Measurements from ENCODE around the gene TRPV6. TPM values are rescaled to one million over a fixed set of nuclear protein-coding genes. Genes with fewer than 3 reads are reported as not detected.

TRPV6 gene
- under 1 TPM in 1 of 6 donors, not detected in 5; 0.19 TPM for polyA plus RNA-seq (ENCODE audit: low read depth in 6 of 6)

DNA sequence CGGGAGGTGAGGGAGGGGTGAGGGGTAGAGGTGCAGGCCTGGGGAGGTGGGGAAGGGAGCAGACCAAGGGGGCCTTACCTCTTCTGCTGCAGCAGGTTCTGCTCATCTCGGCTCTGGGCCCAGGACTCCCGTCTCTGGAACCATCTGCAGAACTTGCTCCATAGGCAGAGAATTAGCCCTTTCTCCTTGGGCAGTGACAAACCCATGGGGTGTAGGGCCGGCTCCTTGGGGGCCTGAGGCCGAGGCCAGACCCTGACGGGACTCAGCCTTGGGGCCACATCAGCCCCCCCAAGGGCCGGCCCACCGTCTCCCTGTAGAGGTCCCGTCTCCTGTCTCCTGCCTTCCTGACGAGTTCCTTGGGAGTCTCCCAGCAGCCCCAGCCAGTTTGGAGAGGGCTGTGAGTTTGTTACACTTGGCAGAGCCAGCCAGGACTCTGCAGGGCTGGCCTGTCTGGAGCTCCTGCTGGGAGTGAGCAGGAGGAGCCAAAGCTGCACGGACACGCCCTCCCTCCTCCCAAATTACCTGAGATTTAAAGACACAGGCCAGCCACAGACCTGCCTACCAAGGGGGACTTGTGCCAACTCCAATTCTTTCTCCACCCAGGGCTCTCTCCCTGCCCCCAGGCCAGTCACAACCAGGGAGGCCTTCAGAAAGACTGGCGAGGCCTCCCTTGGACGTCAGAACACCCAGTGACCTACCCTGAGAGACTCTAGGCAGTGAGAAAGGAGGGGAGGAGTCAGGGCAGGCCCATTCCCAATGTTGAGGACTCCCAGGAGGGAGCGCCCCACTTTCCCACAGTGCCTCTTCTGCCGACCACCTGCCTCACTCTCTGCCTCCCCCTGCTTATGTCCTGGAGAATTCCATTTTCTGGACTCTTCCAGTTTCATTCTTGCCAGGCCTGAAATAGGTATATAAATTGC lies at the start of gene TRPV6:
Gene TRPV6 (minus strand): TSS at position 435 of the 920 bp plus-strand sequence.
- H3K27ac Mint-ChIP-seq: peak within 1 kb of the TSS in 1 of 6 donors; percentile 7
- no peak for DNase-seq
- H3K9me3 Mint-ChIP-seq: no peaks in the 10 kb centered on the region
- H3K27me3 Mint-ChIP-seq: peaks cover 16 to 22% (median 16%) of the 10 kb centered on the region in 3 donors
- H3K4me3 Mint-ChIP-seq: no peak within 1 kb of the TSS
- no peaks in the 10 kb centered on the region for H3K36me3 Mint-ChIP-seq
- no peak for ATAC-seq (ENCODE audit: low read depth in 2 of 2)
- H3K4me1 Mint-ChIP-seq: peaks cover 0 to under 1% (median 0%) of the 10 kb centered on the region in 3 donors

DNA sequence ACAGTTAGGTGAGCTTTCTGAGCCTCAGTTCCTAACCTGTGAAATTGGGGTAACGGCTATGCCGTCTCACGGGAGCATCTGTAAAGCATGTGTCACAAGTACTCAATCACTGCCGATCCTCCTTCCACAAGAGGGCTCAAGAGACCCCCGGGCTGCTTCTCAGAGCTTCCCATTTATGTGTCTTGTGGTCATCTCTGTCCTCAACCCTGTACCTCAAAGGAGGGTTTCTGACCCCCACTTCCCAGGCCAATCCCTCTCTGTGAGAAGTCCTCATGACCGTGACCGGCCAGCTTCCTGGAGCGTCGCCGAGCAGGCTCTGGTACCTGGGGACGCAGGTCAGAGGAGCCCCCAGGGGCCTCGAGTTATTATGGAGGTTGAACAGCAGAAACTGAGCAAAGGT lies 48.5 kb upstream of the TRPV6 start:
- Mint-ChIP-seq H3K36me3 (peaks cover 0 to 4% of the 10 kb centered on the region in 2 donors), H3K27me3 (peaks cover 0 to 22% (median 16%) of the 10 kb centered on the region in 3 donors), H3K4me1 (peaks cover 0 to 4% (median 2%) of the 10 kb centered on the region in 3 donors), H3K27ac (peak overlapping the region in 1 of 6 donors; percentile 32), H3K9me3 (no peaks in the 10 kb centered on the region), H3K4me3 (no peak overlapping the region)
- DNase-seq: no peak
- no peak for ATAC-seq (ENCODE audit: low read depth in 2 of 2)

DNA sequence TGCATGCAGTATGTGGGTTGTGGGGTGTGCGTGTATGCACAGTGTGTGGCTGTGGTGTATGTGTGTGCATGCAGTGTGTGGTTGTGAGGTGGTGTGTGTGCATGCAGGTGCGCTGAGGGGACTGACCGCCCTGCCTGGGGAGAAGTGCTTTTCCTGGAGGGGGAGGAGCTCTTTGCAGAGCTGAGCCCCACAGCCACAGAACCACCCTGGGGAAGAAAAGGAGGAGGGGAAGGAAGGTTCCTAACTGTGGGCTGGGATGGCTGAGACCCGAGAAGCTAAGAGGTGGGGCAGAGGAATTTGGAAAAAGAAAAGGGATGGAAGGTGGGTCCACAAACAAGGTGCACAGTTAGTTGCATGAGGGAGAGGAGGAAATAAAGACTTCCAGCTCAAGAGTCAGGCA lies 48.1 kb upstream of the TRPV6 start, which contains the start of gene TRPV5:
Gene TRPV5 (minus strand): TSS at position 123 of the 400 bp plus-strand sequence. CDS start 287 bp downstream, outside the sequence.
- Mint-ChIP-seq H3K27me3 (peaks cover 0 to 22% (median 16%) of the 10 kb centered on the region in 3 donors), H3K27ac (peak within 1 kb of the TSS in 1 of 6 donors; percentile 32), H3K4me1 (peaks cover 0 to 2% (median under 1%) of the 10 kb centered on the region in 3 donors), H3K4me3 (peak within 1 kb of the TSS in 1 of 8 donors; percentile 42), H3K36me3 (peaks cover 0 to 4% of the 10 kb centered on the region in 2 donors), H3K9me3 (no peaks in the 10 kb centered on the region)
- ATAC-seq (ENCODE audit: low read depth in 2 of 2) (no peak), DNase-seq (no peak)

DNA sequence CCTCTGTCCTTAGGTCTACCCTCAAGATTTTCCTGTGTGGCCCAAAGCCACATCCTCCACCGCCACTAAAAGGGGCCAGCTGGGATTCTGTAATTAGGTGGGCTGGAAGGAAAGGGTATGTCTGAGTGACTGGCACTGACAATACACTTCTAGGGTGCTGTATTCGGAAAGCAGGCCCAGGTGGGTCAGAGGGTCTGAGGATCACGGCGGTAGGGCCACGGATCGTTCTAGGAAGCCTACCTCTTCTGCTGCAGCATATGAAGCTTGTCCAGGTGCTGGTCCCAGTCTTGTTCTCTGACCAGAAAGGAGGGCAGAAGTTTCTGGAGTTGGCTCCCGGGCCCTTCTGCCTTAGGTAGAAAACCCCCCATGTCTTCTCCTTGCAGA lies 47.5 kb upstream of the TRPV6 start:
- Mint-ChIP-seq H3K36me3 (peaks cover 0 to 4% of the 10 kb centered on the region in 2 donors), H3K27me3 (peaks cover 0 to 22% (median 16%) of the 10 kb centered on the region in 3 donors), H3K9me3 (no peaks in the 10 kb centered on the region), H3K27ac (peak overlapping the region in 1 of 6 donors; percentile 18), H3K4me1 (peaks cover 4 to 5% (median 4%) of the 10 kb centered on the region in 3 donors), H3K4me3 (no peak overlapping the region)
- DNase-seq: no peak
- no peak for ATAC-seq (ENCODE audit: low read depth in 2 of 2)

DNA sequence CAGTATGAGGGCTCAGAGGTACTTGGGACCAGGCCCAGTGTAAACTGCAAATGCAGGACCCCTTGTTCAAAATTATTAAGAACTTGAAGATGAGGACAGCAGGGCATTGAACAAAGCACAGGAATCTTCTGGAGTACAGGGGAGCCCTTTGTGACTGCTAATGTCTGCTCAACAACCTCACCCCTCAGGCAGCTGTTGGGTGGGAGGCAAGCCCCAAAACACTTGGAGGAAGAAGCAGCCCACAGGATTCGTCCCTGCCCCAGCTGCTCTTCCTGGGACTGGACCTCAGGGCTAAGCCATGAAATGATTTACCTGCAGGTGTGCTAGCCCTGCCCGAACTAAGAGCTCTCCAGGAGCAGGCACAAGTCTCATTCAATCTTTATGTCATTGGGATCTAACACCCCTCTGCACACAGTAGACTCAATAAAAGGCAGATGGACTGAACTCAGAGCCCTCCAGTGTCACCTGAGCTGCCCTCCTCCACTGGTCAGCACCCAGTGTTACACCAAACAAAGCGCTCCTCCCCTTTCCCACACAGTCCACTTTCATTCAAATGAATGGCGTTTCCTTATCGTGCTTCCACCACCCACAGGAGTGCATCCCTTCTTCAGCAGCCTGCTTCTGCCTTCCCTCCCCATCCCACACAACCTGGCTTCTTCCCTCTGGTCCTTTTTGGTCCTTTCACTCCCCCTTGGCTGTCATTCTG lies 47.0 kb upstream of the TRPV6 start:
- H3K36me3 Mint-ChIP-seq: peaks cover 0 to 4% of the 10 kb centered on the region in 2 donors
- H3K4me3 Mint-ChIP-seq: no peak overlapping the region
- peaks cover 0 to 22% (median 16%) of the 10 kb centered on the region in 3 donors for H3K27me3 Mint-ChIP-seq
- peaks cover 0 to 2% (median 0%) of the 10 kb centered on the region in 7 donors for H3K9me3 Mint-ChIP-seq
- no peak for DNase-seq
- H3K27ac Mint-ChIP-seq: peak overlapping the region in 1 of 6 donors; percentile 18
- no peak for ATAC-seq (ENCODE audit: low read depth in 2 of 2)
- peaks cover 9 to 10% (median 10%) of the 10 kb centered on the region in 3 donors for H3K4me1 Mint-ChIP-seq

DNA sequence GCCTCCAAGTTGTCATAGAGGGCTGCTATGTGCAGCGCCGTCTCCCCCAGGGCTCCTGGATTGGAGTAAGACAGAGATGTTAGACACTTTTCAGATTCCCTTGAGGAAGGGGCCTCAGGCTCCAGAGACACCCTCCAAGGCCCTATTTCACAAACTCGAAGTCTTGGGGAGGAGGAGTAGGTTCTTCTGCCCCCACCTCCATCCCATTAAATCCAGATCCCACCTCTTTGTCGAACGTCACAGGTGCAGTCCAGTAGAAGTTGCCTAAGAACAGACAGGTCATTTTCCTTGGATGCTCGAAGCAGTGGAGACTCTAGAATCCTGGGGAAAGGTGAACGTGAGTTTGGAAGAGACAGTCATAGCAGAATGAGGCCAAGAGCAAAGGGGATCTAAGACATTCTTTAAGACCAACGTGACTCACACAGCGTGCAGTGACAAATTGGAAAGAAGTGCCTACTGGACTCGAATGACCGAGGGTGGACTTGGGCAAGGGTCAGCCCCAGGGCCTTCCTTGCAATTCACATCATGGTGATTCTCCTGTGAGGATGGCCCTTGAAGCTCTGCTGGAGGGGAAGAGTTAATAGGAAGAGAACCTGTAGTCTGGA lies 44.7 kb upstream of the TRPV6 start:
- DNase-seq (no peak), ATAC-seq (ENCODE audit: low read depth in 2 of 2) (no peak)
- Mint-ChIP-seq H3K27ac (peak overlapping the region in 2 of 6 donors; percentile 16 to 22), H3K9me3 (peaks cover 0 to 11% (median 0%) of the 10 kb centered on the region in 7 donors), H3K36me3 (no peaks in the 10 kb centered on the region), H3K27me3 (peaks cover 4 to 13% (median 11%) of the 10 kb centered on the region in 3 donors), H3K4me3 (no peak overlapping the region), H3K4me1 (peaks cover 25 to 30% (median 25%) of the 10 kb centered on the region in 3 donors)

DNA sequence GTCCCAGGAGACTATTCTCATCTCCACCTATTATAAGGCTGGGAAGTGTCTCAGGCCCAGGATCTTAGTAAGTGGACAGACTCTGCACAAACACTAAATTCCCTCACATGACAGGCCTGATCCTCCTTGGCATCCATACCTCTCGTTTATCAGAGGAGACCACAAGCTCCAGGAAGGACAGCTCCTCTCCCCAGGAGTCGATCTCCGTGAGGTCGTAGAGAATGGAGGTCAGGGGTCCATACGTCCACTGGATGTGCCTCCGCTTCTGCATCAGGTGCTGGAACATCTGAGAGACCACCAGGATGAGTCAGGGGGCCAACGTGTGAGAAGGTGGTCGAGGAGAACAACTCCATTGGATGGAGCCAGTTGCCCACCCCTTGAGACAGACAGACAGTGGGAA lies 42.4 kb upstream of the TRPV6 start:
- no peak for DNase-seq
- Mint-ChIP-seq H3K4me3 (peak overlapping the region in 3 of 8 donors; percentile 43 to 85 (median 58)), H3K27ac (peak overlapping the region in 3 of 6 donors; percentile 24 to 89 (median 32)), H3K4me1 (peaks cover 25 to 30% (median 25%) of the 10 kb centered on the region in 3 donors), H3K9me3 (peaks cover 0 to 11% (median 0%) of the 10 kb centered on the region in 7 donors), H3K36me3 (no peaks in the 10 kb centered on the region), H3K27me3 (peaks cover 3 to 4% (median 4%) of the 10 kb centered on the region in 3 donors)
- no peak for ATAC-seq (ENCODE audit: low read depth in 2 of 2)

DNA sequence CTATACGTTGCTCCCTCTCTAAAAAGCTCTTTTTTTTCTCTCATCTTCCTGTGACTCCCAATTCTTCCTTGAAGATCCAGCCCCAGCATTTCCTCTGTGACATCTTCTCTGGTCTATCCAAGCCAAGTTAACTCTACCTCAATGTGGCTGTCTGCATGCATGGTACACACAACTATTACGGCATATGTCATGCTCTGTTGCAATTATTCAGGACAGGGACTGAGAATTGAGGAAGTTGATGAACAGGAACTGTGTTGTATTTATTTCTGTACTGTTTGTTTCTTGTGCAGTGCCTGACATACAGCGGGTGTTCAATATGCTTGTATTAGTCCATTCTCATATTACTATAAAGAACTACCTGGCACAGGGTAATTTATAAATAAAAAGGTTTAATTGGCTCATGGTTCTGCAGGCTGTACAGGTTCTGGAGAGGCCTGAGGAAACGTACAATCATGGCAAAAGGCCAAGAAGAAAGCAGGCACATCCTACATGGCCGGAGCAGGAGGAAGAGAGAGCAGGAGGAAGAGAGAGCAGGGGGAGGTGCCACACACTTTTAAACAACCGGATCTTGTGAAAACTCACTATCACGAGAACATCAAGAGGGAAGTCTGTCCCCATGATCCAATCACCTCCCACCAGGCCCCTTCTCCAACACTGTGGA lies 41.7 kb upstream of the TRPV6 start:
- peak; percentile 96 to 97 for ATAC-seq (ENCODE audit: low read depth in 2 of 2)
- H3K27ac Mint-ChIP-seq: peak overlapping the region; percentile 1 to 77 (median 28)
- H3K9me3 Mint-ChIP-seq: peaks cover 0 to 11% (median 0%) of the 10 kb centered on the region in 7 donors
- H3K27me3 Mint-ChIP-seq: peaks cover 0 to 4% (median 0%) of the 10 kb centered on the region in 3 donors
- H3K36me3 Mint-ChIP-seq: no peaks in the 10 kb centered on the region
- peaks cover 25 to 30% (median 25%) of the 10 kb centered on the region in 3 donors for H3K4me1 Mint-ChIP-seq
- H3K4me3 Mint-ChIP-seq: peak overlapping the region in 6 of 8 donors; percentile 43 to 85 (median 67)
- DNase-seq: peak; percentile 33

DNA sequence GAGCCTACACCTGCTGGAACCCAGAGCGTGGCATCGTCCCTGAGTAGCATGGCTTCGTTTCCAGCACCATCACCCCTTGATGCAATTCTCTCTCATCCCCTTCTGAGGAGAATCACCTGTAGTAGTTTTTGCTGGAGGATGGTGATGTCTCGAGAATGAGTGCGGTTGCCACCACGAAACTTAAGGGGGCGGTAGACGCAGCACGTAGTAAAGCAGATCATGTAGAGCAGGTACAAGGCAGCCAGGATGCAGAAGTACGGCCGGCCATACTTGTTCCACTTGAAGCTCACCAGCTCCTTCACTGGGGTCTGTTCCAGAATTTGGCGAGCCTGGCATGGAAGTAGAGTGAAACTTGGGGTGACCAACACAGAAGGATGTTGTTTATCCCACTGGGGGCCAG lies 39.9 kb upstream of the TRPV6 start:
- ATAC-seq (ENCODE audit: low read depth in 2 of 2) (no peak), DNase-seq (no peak)
- Mint-ChIP-seq H3K27me3 (peaks cover 0 to 8% (median 4%) of the 10 kb centered on the region in 3 donors), H3K4me3 (peak overlapping the region in 1 of 8 donors; percentile 48), H3K4me1 (peaks cover 25 to 29% (median 25%) of the 10 kb centered on the region in 3 donors), H3K9me3 (peaks cover 0 to 11% (median 0%) of the 10 kb centered on the region in 7 donors), H3K27ac (no peak overlapping the region), H3K36me3 (no peaks in the 10 kb centered on the region)

DNA sequence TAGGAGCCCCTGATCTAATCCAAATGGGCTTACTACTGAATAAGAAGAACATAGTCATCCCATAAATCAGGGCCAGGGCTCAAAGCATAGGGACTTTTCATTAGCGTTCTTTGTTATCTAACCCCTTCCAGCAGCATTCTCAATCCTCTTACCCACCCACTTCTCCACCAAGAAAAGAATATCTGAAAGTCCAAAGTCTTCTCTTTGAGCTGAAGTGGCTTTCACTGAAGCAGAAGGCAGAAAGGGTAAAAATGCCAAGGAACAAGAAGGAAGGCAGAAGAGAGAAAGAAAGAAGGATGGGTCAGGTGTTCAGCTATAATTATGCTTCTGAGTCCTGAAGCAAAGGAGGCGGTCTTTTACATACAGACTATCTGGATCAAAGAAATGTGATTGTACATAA lies 37.8 kb upstream of the TRPV6 start:
- no peak for ATAC-seq (ENCODE audit: low read depth in 2 of 2)
- H3K4me1 Mint-ChIP-seq: peaks cover 24 to 28% (median 25%) of the 10 kb centered on the region in 3 donors
- H3K4me3 Mint-ChIP-seq: no peak overlapping the region
- peak overlapping the region in 1 of 6 donors; percentile 30 for H3K27ac Mint-ChIP-seq
- DNase-seq: no peak
- peaks cover 0 to 11% (median 0%) of the 10 kb centered on the region in 7 donors for H3K9me3 Mint-ChIP-seq
- H3K27me3 Mint-ChIP-seq: peaks cover 2 to 14% (median 4%) of the 10 kb centered on the region in 3 donors
- no peaks in the 10 kb centered on the region for H3K36me3 Mint-ChIP-seq

DNA sequence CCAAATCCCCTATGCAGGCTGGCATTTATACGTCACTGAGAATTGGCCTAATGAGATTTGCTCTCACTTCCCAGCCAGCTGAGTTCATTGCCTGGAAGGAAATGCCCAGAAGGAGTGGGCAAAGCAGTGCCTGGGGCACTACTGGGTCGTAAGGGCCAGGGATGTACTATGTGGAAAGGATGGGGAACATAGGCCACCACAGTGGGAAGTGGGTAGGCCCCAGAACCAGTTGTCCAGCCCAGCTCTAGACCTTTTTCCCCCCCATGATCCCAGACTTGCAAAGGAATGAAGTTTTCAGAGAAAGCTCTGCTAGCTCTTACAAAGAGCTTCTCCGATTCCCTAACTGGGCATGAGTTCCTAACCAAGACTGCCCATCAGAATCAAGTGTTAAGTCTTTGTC lies 34.1 kb upstream of the TRPV6 start:
- ATAC-seq (ENCODE audit: low read depth in 2 of 2) (no peak), DNase-seq (no peak)
- Mint-ChIP-seq H3K36me3 (no peaks in the 10 kb centered on the region), H3K27me3 (peaks cover 0 to 32% (median 7%) of the 10 kb centered on the region in 3 donors), H3K27ac (no peak overlapping the region), H3K4me1 (no peaks in the 10 kb centered on the region), H3K9me3 (no peaks in the 10 kb centered on the region), H3K4me3 (no peak overlapping the region)

DNA sequence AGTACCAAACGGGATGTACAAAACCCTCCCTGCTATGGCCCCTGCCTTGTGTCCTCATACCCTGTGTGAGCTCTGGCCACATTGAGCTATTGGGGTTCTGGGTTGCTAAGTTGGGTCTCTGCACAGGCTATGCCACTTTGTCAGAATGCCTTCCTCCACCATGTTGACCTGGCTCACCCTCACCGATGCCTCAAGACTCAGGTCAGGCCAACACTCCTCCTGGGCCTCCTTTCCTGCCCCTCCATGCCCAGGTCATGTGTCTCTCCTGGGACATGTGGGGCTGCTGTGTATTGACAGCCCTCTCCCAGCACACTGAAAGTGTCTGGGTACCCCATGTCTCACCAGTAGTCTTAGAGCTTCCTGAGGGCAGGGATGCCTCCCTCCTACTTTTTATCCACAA lies 33.4 kb upstream of the TRPV6 start:
- Mint-ChIP-seq H3K4me3 (no peak overlapping the region), H3K4me1 (no peaks in the 10 kb centered on the region), H3K27ac (peak overlapping the region in 2 of 6 donors; percentile 47 to 85), H3K27me3 (peaks cover 3 to 39% (median 14%) of the 10 kb centered on the region in 3 donors), H3K36me3 (no peaks in the 10 kb centered on the region), H3K9me3 (no peaks in the 10 kb centered on the region)
- DNase-seq (no peak), ATAC-seq (ENCODE audit: low read depth in 2 of 2) (no peak)
